Erythroblast (primary cell): ENCODE measurements around the gene P2RX3.

Source experiments
- GATA1 ChIP-seq: IDR thresholded peaks from 2 replicates; pipeline ENCODE4 v1.6.1; 2011; ENCODE audit warnings: low read depth, mild to moderate bottlenecking, control low read depth, low read length, moderate library complexity
- POLR2A ChIP-seq: IDR thresholded peaks from 2 replicates; pipeline ENCODE4 v1.6.1; 2011; ENCODE audit warnings: mild to moderate bottlenecking, low read length

DNA sequence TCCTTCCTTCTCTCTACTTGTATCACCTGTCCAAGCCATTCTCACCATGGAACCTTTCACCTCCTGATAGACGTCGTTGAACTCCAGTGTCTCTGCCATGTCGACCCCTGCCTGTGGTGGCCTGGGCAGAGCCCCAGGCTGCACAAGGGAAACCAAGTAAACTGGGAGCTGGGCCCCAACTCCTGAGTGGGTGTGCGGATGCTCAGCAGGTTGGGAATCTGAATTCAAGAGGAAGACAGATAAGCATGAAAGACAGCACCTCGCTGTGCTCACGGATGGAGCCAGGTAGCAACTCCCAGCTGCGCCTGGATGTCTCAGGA lies 3.2 kb upstream of the P2RX3 start:
- TF ChIP-seq POLR2A (no peak), GATA1 (no peak)
